ENCODE measurements around the gene RAD51B.

RAD51B gene

GRCh38 chr14:68639000-68639757 is 819.6 kb downstream of the RAD51B start:
- Histone ChIP-seq H3K4me1 (ENCODE audit: insufficient read depth, insufficient read length) (peaks cover 5% of the 10 kb centered on the region), H3K36me3 (ENCODE audit: insufficient read depth, insufficient read length, low read length) (no peaks in the 10 kb centered on the region), H3K4me3 (ENCODE audit: insufficient read length, low read depth) (no peak overlapping the region), H3K27me3 (ENCODE audit: insufficient read depth, insufficient read length) (no peaks in the 10 kb centered on the region), H3K9ac (ENCODE audit: insufficient read length, low read depth) (no peak overlapping the region), H3K9me3 (ENCODE audit: insufficient read depth, low read length) (peaks cover 14% of the 10 kb centered on the region; the same call in 1 of the 2 replicates)
- TF ChIP-seq YY1 (IDR thresholded peaks at IDR 0.05; ENCODE audit: insufficient read depth, insufficient read length) = no peak
- no peak for TF ChIP-seq ZNF274 (IDR thresholded peaks at IDR 0.05; ENCODE audit: low read depth, low read length)
- TF ChIP-seq SUZ12 (IDR thresholded peaks at IDR 0.05; ENCODE audit: extremely low read depth, insufficient read depth, insufficient read length) = no peak
- no peak for DNase-seq (ENCODE audit: low read depth, low spot score)

GRCh38 chr14:68639758-68640574 is 820.4 kb downstream of the RAD51B start:
- H3K9me3 ChIP-seq (ENCODE audit: insufficient read depth, low read length) = peaks cover 14% of the 10 kb centered on the region; the same call in 1 of the 2 replicates
- no peaks in the 10 kb centered on the region for H3K36me3 ChIP-seq (ENCODE audit: insufficient read depth, insufficient read length, low read length)
- H3K9ac ChIP-seq (ENCODE audit: insufficient read length, low read depth) = no peak overlapping the region
- DNase-seq (ENCODE audit: low read depth, low spot score) = no peak
- no peak overlapping the region for H3K4me3 ChIP-seq (ENCODE audit: insufficient read length, low read depth)
- H3K27me3 ChIP-seq (ENCODE audit: insufficient read depth, insufficient read length) = no peaks in the 10 kb centered on the region
- no peaks in the 10 kb centered on the region for H3K4me1 ChIP-seq (ENCODE audit: insufficient read depth, insufficient read length)
- TF ChIP-seq ZNF274 (IDR thresholded peaks at IDR 0.05; ENCODE audit: low read depth, low read length) = no peak
- TF ChIP-seq YY1 (IDR thresholded peaks at IDR 0.05; ENCODE audit: insufficient read depth, insufficient read length) = no peak
- no peak for TF ChIP-seq SUZ12 (IDR thresholded peaks at IDR 0.05; ENCODE audit: extremely low read depth, insufficient read depth, insufficient read length)

DNA sequence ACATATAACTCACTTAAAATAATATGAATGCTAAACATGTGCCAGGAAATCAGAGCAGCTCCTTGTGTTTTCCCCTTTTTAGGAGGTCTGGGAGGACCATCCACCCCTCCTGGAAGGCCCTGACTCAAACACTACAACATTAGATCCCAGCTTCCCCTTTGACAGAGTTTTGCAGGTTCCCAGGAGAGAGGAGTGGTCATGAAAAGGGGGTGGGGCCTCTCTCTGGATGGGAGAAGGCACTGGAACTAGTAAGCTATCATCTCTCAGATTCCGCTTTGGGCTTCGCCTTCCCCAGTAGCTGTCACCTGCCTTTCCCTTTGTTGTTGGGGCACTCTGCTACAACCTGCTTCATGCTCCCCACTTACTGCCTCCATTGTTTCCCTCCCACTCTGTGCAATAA is 824.1 kb downstream of the RAD51B start:
- H3K9me3 ChIP-seq (ENCODE audit: insufficient read depth, low read length) = peaks cover 14% of the 10 kb centered on the region; the same call in 1 of the 2 replicates
- no peak for TF ChIP-seq YY1 (IDR thresholded peaks at IDR 0.05; ENCODE audit: insufficient read depth, insufficient read length)
- no peak for TF ChIP-seq ZNF274 (IDR thresholded peaks at IDR 0.05; ENCODE audit: low read depth, low read length)
- no peak for TF ChIP-seq SUZ12 (IDR thresholded peaks at IDR 0.05; ENCODE audit: extremely low read depth, insufficient read depth, insufficient read length)
- no peaks in the 10 kb centered on the region for H3K4me1 ChIP-seq (ENCODE audit: insufficient read depth, insufficient read length)
- no peaks in the 10 kb centered on the region for H3K36me3 ChIP-seq (ENCODE audit: insufficient read depth, insufficient read length, low read length)
- no peak for DNase-seq (ENCODE audit: low read depth, low spot score)
- no peak overlapping the region for H3K4me3 ChIP-seq (ENCODE audit: insufficient read length, low read depth)
- no peak overlapping the region for H3K9ac ChIP-seq (ENCODE audit: insufficient read length, low read depth)
- no peaks in the 10 kb centered on the region for H3K27me3 ChIP-seq (ENCODE audit: insufficient read depth, insufficient read length)

- no peaks in the 10 kb centered on the region for H3K27me3 ChIP-seq (ENCODE audit: insufficient read depth, insufficient read length)
- H3K9ac ChIP-seq (ENCODE audit: insufficient read length, low read depth) = no peak overlapping the region
- H3K9me3 ChIP-seq (ENCODE audit: insufficient read depth, low read length) = peaks cover 14% of the 10 kb centered on the region; the same call in 1 of the 2 replicates
- TF ChIP-seq ZNF274 (IDR thresholded peaks at IDR 0.05; ENCODE audit: low read depth, low read length) (no peak), YY1 (IDR thresholded peaks at IDR 0.05; ENCODE audit: insufficient read depth, insufficient read length) (no peak), SUZ12 (IDR thresholded peaks at IDR 0.05; ENCODE audit: extremely low read depth, insufficient read depth, insufficient read length) (no peak)
- H3K36me3 ChIP-seq (ENCODE audit: insufficient read depth, insufficient read length, low read length) = no peaks in the 10 kb centered on the region
- H3K4me3 ChIP-seq (ENCODE audit: insufficient read length, low read depth) = no peak overlapping the region
- no peaks in the 10 kb centered on the region for H3K4me1 ChIP-seq (ENCODE audit: insufficient read depth, insufficient read length)
- DNase-seq (ENCODE audit: low read depth, low spot score) = no peak
These were observed 824.5 kb downstream of the RAD51B start for GRCh38 chr14:68644101-68644500.

DNA sequence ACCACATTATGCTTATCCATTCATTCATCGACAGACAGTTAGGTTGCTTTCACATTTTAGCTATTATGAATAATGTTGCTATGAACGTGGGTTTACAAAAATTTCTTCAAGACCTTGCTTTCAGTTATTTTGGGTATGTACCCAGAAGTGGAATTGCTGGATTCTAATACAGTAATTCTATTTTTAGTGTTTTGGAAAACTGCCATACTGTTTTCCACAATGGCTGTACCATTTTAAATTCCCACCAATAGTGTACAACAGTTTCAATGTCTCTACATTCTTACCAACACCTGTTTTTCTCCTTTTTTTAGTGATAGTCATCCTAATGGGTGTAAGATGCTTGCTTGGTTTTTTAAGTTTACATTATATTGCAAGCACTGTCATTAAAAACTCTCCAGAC is 825.8 kb downstream of the RAD51B start:
- no peak for DNase-seq (ENCODE audit: low read depth, low spot score)
- peaks cover 11% of the 10 kb centered on the region; the same call in 1 of the 2 replicates for H3K9me3 ChIP-seq (ENCODE audit: insufficient read depth, low read length)
- H3K4me1 ChIP-seq (ENCODE audit: insufficient read depth, insufficient read length) = no peaks in the 10 kb centered on the region
- no peaks in the 10 kb centered on the region for H3K36me3 ChIP-seq (ENCODE audit: insufficient read depth, insufficient read length, low read length)
- H3K4me3 ChIP-seq (ENCODE audit: insufficient read length, low read depth) = no peak overlapping the region
- no peak overlapping the region for H3K9ac ChIP-seq (ENCODE audit: insufficient read length, low read depth)
- H3K27me3 ChIP-seq (ENCODE audit: insufficient read depth, insufficient read length) = no peaks in the 10 kb centered on the region
- TF ChIP-seq SUZ12 (IDR thresholded peaks at IDR 0.05; ENCODE audit: extremely low read depth, insufficient read depth, insufficient read length) (no peak), YY1 (IDR thresholded peaks at IDR 0.05; ENCODE audit: insufficient read depth, insufficient read length) (no peak), ZNF274 (IDR thresholded peaks at IDR 0.05; ENCODE audit: low read depth, low read length) (no peak)

- TF ChIP-seq ZNF274 (IDR thresholded peaks at IDR 0.05; ENCODE audit: low read depth, low read length) (no peak), YY1 (IDR thresholded peaks at IDR 0.05; ENCODE audit: insufficient read depth, insufficient read length) (no peak), SUZ12 (IDR thresholded peaks at IDR 0.05; ENCODE audit: extremely low read depth, insufficient read depth, insufficient read length) (no peak)
- H3K36me3 ChIP-seq (ENCODE audit: insufficient read depth, insufficient read length, low read length) = no peaks in the 10 kb centered on the region
- no peak overlapping the region for H3K4me3 ChIP-seq (ENCODE audit: insufficient read length, low read depth)
- no peak overlapping the region for H3K9ac ChIP-seq (ENCODE audit: insufficient read length, low read depth)
- H3K9me3 ChIP-seq (ENCODE audit: insufficient read depth, low read length) = no peaks in the 10 kb centered on the region
- H3K27me3 ChIP-seq (ENCODE audit: insufficient read depth, insufficient read length) = no peaks in the 10 kb centered on the region
- no peak for DNase-seq (ENCODE audit: low read depth, low spot score)
- no peaks in the 10 kb centered on the region for H3K4me1 ChIP-seq (ENCODE audit: insufficient read depth, insufficient read length)
These were observed 830.1 kb downstream of the RAD51B start for GRCh38 chr14:68649476-68650189.
